ENCODE measurements around the gene IPP.

- no peak for TF ChIP-seq CTCF (IDR thresholded peaks at IDR 0.05)
- TF ChIP-seq POLR2A (IDR thresholded peaks at IDR 0.05): no peak
These were observed 67.5 kb downstream of the IPP start for GRCh38 chr1:45682942-45683341.
